HUES64 (cell line): ENCODE data around the gene XPOT.

Experiments
- H3K27ac ChIP-seq: 2 replicates; pipeline ENCODE4 v1.7.0; 2013; ENCODE audit warnings: low read depth, low read length, inconsistent platforms
- H3K27me3 ChIP-seq: 2 replicates; pipeline ENCODE4 v1.6.1; 2013; ENCODE audit warnings: mild to moderate bottlenecking, low read length; ENCODE audit not compliant: insufficient read depth
- H3K36me3 ChIP-seq: 2 replicates; pipeline ENCODE4 v1.6.1; 2013; ENCODE audit warnings: mild to moderate bottlenecking, low read length; ENCODE audit not compliant: insufficient read depth
- H3K4me1 ChIP-seq: 2 replicates; pipeline ENCODE4 v1.6.1; 2013; ENCODE audit warnings: mild to moderate bottlenecking, low read length, moderate library complexity; ENCODE audit not compliant: insufficient read depth
- H3K4me3 ChIP-seq: 2 replicates; pipeline ENCODE4 v1.5.1; 2013; ENCODE audit warnings: mild to moderate bottlenecking, low read length, moderate library complexity
- H3K9ac ChIP-seq: 2 replicates; pipeline ENCODE4 v1.6.1; 2013; ENCODE audit warnings: mild to moderate bottlenecking, low read depth, low read length
- H3K9me3 ChIP-seq: 2 replicates; pipeline ENCODE4 v1.6.1; 2013; ENCODE audit warnings: low read depth, low read length; ENCODE audit not compliant: insufficient read depth
- WGBS: fragments of 150-250, 120-280 bp; methylation state at CpG from one replicate; pipeline ENCODE4 v1.1.7; 2013; ENCODE audit warnings: missing lambda C conversion rate; 5-methylcytosine and 5-hydroxymethylcytosine counted together

Gene XPOT

GRCh38 chr12:64392221-64392620, 12.0 kb upstream of the XPOT start:
- Histone ChIP-seq H3K9ac (no peak overlapping the region), H3K9me3 (no peaks in the 10 kb centered on the region), H3K4me1 (no peaks in the 10 kb centered on the region), H3K27ac (no peak overlapping the region), H3K27me3 (peaks cover 20% of the 10 kb centered on the region), H3K36me3 (no peaks in the 10 kb centered on the region), H3K4me3 (no peak overlapping the region)
- WGBS = 67% methylated on average over 3 of the region's 3 CpGs

- Histone ChIP-seq H3K27ac (no peak overlapping the region), H3K4me1 (peaks cover 11% of the 10 kb centered on the region), H3K36me3 (no peaks in the 10 kb centered on the region), H3K9ac (no peak overlapping the region), H3K9me3 (no peaks in the 10 kb centered on the region), H3K4me3 (no peak overlapping the region), H3K27me3 (peaks cover 8% of the 10 kb centered on the region)
- WGBS = 84% methylated on average over 2 of the region's 2 CpGs
These were observed 8.5 kb upstream of the XPOT start for GRCh38 chr12:64395739-64396138.

- H3K9ac ChIP-seq = no peak overlapping the region
- 61% methylated on average over 4 of the region's 4 CpGs for WGBS
- H3K27me3 ChIP-seq = no peaks in the 10 kb centered on the region
- H3K9me3 ChIP-seq = no peaks in the 10 kb centered on the region
- H3K4me1 ChIP-seq = peaks cover 11% of the 10 kb centered on the region
- H3K36me3 ChIP-seq = no peaks in the 10 kb centered on the region
- no peak overlapping the region for H3K4me3 ChIP-seq
- H3K27ac ChIP-seq = peak overlapping the region; percentile 1; the same call in 1 of the 2 replicates
These were observed 4.2 kb upstream of the XPOT start for GRCh38 chr12:64400041-64400440.

- Histone ChIP-seq H3K9ac (no peak overlapping the region), H3K4me3 (no peak overlapping the region), H3K36me3 (no peaks in the 10 kb centered on the region), H3K9me3 (no peaks in the 10 kb centered on the region), H3K4me1 (peaks cover 15% of the 10 kb centered on the region), H3K27me3 (no peaks in the 10 kb centered on the region), H3K27ac (no peak overlapping the region)
- WGBS = 93% methylated on average over 5 of the region's 5 CpGs
These were observed 2.0 kb upstream of the XPOT start for GRCh38 chr12:64402181-64402580.

GRCh38 chr12:64404470-64405256, 471 bp downstream of the XPOT start:
- Histone ChIP-seq H3K4me1 (peaks cover 18% of the 10 kb centered on the region), H3K27me3 (no peaks in the 10 kb centered on the region), H3K27ac (peak overlapping the region; percentile 96), H3K9me3 (no peaks in the 10 kb centered on the region), H3K36me3 (peaks cover 7% of the 10 kb centered on the region), H3K4me3 (peak overlapping the region; percentile 96), H3K9ac (peak overlapping the region; percentile 99)
- WGBS = 1% methylated on average over 78 of the region's 78 CpGs

GRCh38 chr12:64407342-64408223, 3.4 kb downstream of the XPOT start:
- Histone ChIP-seq H3K27me3 (no peaks in the 10 kb centered on the region), H3K9ac (no peak overlapping the region), H3K27ac (no peak overlapping the region), H3K36me3 (peaks cover 36% of the 10 kb centered on the region), H3K4me3 (no peak overlapping the region), H3K4me1 (0 out of 2 replicates have a peak, but pooled peaks cover 10% of the 10 kb centered on the region), H3K9me3 (no peaks in the 10 kb centered on the region)
- WGBS = 88% methylated on average over 9 of the region's 9 CpGs

GRCh38 chr12:64411427-64411826, 7.2 kb downstream of the XPOT start:
- Histone ChIP-seq H3K27me3 (no peaks in the 10 kb centered on the region), H3K4me3 (no peak overlapping the region), H3K9me3 (no peaks in the 10 kb centered on the region), H3K9ac (no peak overlapping the region), H3K27ac (no peak overlapping the region), H3K36me3 (peaks cover 74% of the 10 kb centered on the region), H3K4me1 (0 out of 2 replicates have a peak, but pooled peaks cover 10% of the 10 kb centered on the region)
- 98% methylated on average over 2 of the region's 2 CpGs for WGBS

- Histone ChIP-seq H3K4me1 (0 out of 2 replicates have a peak, but pooled peaks cover 5% of the 10 kb centered on the region), H3K27ac (no peak overlapping the region), H3K9ac (no peak overlapping the region), H3K9me3 (no peaks in the 10 kb centered on the region), H3K36me3 (peaks cover 84% of the 10 kb centered on the region), H3K27me3 (no peaks in the 10 kb centered on the region), H3K4me3 (no peak overlapping the region)
- 98% methylated on average over 2 of the region's 2 CpGs for WGBS
These were observed 8.3 kb downstream of the XPOT start for GRCh38 chr12:64412459-64412858.

GRCh38 chr12:64413884-64414283, 9.7 kb downstream of the XPOT start:
- Histone ChIP-seq H3K4me3 (no peak overlapping the region), H3K4me1 (no peaks in the 10 kb centered on the region), H3K9me3 (no peaks in the 10 kb centered on the region), H3K27me3 (no peaks in the 10 kb centered on the region), H3K27ac (no peak overlapping the region), H3K9ac (no peak overlapping the region), H3K36me3 (peaks cover 97% of the 10 kb centered on the region)
- WGBS = 92% methylated on average over 2 of the region's 2 CpGs

GRCh38 chr12:64418209-64418608, 14.0 kb downstream of the XPOT start:
- H3K36me3 ChIP-seq = peaks cover 99% of the 10 kb centered on the region
- H3K27me3 ChIP-seq = no peaks in the 10 kb centered on the region
- H3K9ac ChIP-seq = no peak overlapping the region
- H3K4me3 ChIP-seq = no peak overlapping the region
- H3K4me1 ChIP-seq = no peaks in the 10 kb centered on the region
- H3K27ac ChIP-seq = no peak overlapping the region
- H3K9me3 ChIP-seq = no peaks in the 10 kb centered on the region

GRCh38 chr12:64419696-64420095, 15.5 kb downstream of the XPOT start:
- Histone ChIP-seq H3K4me3 (no peak overlapping the region), H3K27ac (no peak overlapping the region), H3K9me3 (no peaks in the 10 kb centered on the region), H3K4me1 (no peaks in the 10 kb centered on the region), H3K27me3 (no peaks in the 10 kb centered on the region), H3K36me3 (peaks cover 99% of the 10 kb centered on the region), H3K9ac (no peak overlapping the region)
- WGBS = 100% methylated on average over 2 of the region's 3 CpGs
